Measurements from ENCODE around the gene PNKD.

GRCh38 chr2:218341381-218341780, 71.1 kb downstream of the PNKD start:
- TF ChIP-seq CTCF (IDR thresholded peaks at IDR 0.05; ENCODE audit: insufficient read depth, low read length) (no peak), POLR2AphosphoS5 (IDR thresholded peaks at IDR 0.05; ENCODE audit: low read depth) (no peak), REST (IDR thresholded peaks at IDR 0.05; ENCODE audit: insufficient replicate concordance, low read depth) (no peak), SPI1 (IDR thresholded peaks at IDR 0.05; ENCODE audit: borderline replicate concordance, low read depth) (no peak)
